Measurements from ENCODE around the gene PITPNM2. TPM values are rescaled to one million over a fixed set of nuclear protein-coding genes. Genes with fewer than 3 reads are reported as not detected.

The PITPNM2 gene
- total and polyA plus RNA-seq, 2 of the 8 experiments (the other 6 are each of a cell fraction or from before 2014, with no cell fraction given): 0.59 to 3.4 TPM

- H3K9me3 ChIP-seq (ENCODE audit: insufficient read depth in 2 of 2, low read depth in 1 of 2, low read length in 1 of 2): no peaks in the 10 kb centered on the region
- H3K27ac ChIP-seq (ENCODE audit: low read depth, low read length): no peak overlapping the region
- no peak overlapping the region for H3K4me2 ChIP-seq (ENCODE audit: insufficient read depth in 1 of 2, low read depth in 2 of 2, low read length in 2 of 2)
- H2AK5ac ChIP-seq (ENCODE audit: low read depth, low read length): no peak overlapping the region
- no peak overlapping the region for H2BK12ac ChIP-seq (ENCODE audit: low read depth, low read length)
- H3K4me3 ChIP-seq (ENCODE audit: extremely low read depth in 1 of 4, insufficient read depth in 2 of 4, low read depth in 3 of 4, low read length in 4 of 4): no peak overlapping the region
- no peak overlapping the region for H3K23ac ChIP-seq (ENCODE audit: insufficient read length)
- H3K4me1 ChIP-seq (replicated peaks in 1 of 4; ENCODE audit: control insufficient read depth in 3 of 4, insufficient read depth in 4 of 4, low read length in 3 of 4): no peaks in the 10 kb centered on the region
- POLR2A ChIA-PET (ENCODE audit: partially characterized antibody): interaction anchor here (0.5 to 1.0 kb wide), 2 partner anchors 70 to 602 kb away, joined by 3 to 4 read pairs; no protein-coding TSS in a partner anchor
- no peak overlapping the region for H2BK20ac ChIP-seq (ENCODE audit: low read length)
- H4K91ac ChIP-seq (replicated peaks; ENCODE audit: insufficient read length, low read length): no peak overlapping the region
- peaks cover 0 to 43% (median 4%) of the 10 kb centered on the region in 4 experiments; a peak in 6 of 8 replicates for H3K36me3 ChIP-seq (ENCODE audit: control insufficient read depth in 2 of 4, insufficient read depth in 4 of 4, low read length in 3 of 4)
- CTCF ChIA-PET (ENCODE audit: partially characterized antibody): interaction anchor here (0.9 to 2.0 kb wide), 3 partner anchors 117 to 172 kb away, joined by 3 to 6 read pairs (median 3); no protein-coding TSS in a partner anchor
- no peak overlapping the region for H3K4ac ChIP-seq (replicated peaks; ENCODE audit: insufficient read length, low read depth, low read length)
- H4K8ac ChIP-seq (ENCODE audit: extremely low read depth, insufficient read depth, low read length): no peak overlapping the region
- no peak overlapping the region for H2BK15ac ChIP-seq (ENCODE audit: low read length)
- WGBS, 2 experiments (ENCODE audit: extremely low coverage in 1 of 2, insufficient coverage in 1 of 2, insufficient read length in 1 of 2, insufficient replicate concordance in 2 of 2, low coverage in 1 of 2, low lambda C conversion rate in 2 of 2, missing lambda C conversion rate in 1 of 2): 83% methylated on average over 11 of the region's 11 CpGs; no CpG with 5 or more reads in 1 of the 2 experiments
- no peaks in the 10 kb centered on the region for H3K79me2 ChIP-seq (ENCODE audit: control insufficient read depth in 1 of 2, insufficient read depth in 2 of 2, low read length in 2 of 2)
- TF ChIP-seq HDAC2 (IDR thresholded peaks at IDR 0.05; ENCODE audit: borderline replicate concordance in 1 of 2, low read depth in 2 of 2, low read length in 2 of 2): no peak
- no peak overlapping the region for H3K9ac ChIP-seq (replicated peaks in 1 of 4; ENCODE audit: extremely low read depth in 1 of 4, low read depth in 3 of 4, low read length in 3 of 4)
- H3K23me2 ChIP-seq (ENCODE audit: low read depth, low read length): no peaks in the 10 kb centered on the region
- H2AFZ ChIP-seq (ENCODE audit: low read length): no peak overlapping the region
- no peaks in the 10 kb centered on the region for H3K27me3 ChIP-seq (replicated peaks in 1 of 4; ENCODE audit: control insufficient read depth in 3 of 4, extremely low read depth in 1 of 4, insufficient read depth in 3 of 4, low read length in 3 of 4)
- no peak overlapping the region for H2BK120ac ChIP-seq (replicated peaks; ENCODE audit: low read depth, low read length)
- H3K56ac ChIP-seq (replicated peaks; ENCODE audit: insufficient read length, low read depth, low read length): no peak overlapping the region
- H3K14ac ChIP-seq (ENCODE audit: insufficient read length): no peak overlapping the region
- H2BK5ac ChIP-seq (ENCODE audit: low read depth, low read length): no peak overlapping the region
- no peak overlapping the region for H4K5ac ChIP-seq (ENCODE audit: insufficient read length, low read depth, low read length)
- no peak for DNase-seq (ENCODE audit: low read depth in 1 of 2, low spot score in 2 of 2)
- no peak for FAIRE-seq
- H4K20me1 ChIP-seq (replicated peaks in 1 of 2; ENCODE audit: control insufficient read depth in 1 of 2, insufficient read depth in 2 of 2, low read length in 2 of 2): peaks cover 1% of the 10 kb centered on the region in 2 experiments
- no peaks in the 10 kb centered on the region for H3K79me1 ChIP-seq (ENCODE audit: low read depth, low read length)
- no peak overlapping the region for H3K18ac ChIP-seq (ENCODE audit: extremely low read depth, low read length)
These were observed 10.1 kb upstream of the PITPNM2 start for GRCh38 chr12:123160801-123161487.

Measured in H1 (cell line).